Activated CD4-positive, CD25-positive, alpha-beta regulatory T cell treated with anti-CD3 and anti-CD28 coated beads, Interleukin-2, amount 50 U/mL, for 24 hours (primary cell): Measurements from ENCODE around the gene DEFB132.
A peak's percentile ranks its signal among the peaks of the same experiment; 100 is the strongest.
"Not testable (repeated sequence)": the region's sequence is repeated elsewhere in the genome, so short reads cannot be mapped to it uniquely, and the experiment has no call there.

ENCODE experiments used
- ATAC-seq, 2 donors: fragments of 150-1000 bp; cut with Tn5 transposase; one replicate each; pipeline ENCODE4 v1.10.0; 2021; ENCODE audit warnings: mild to moderate bottlenecking in 1 of 2, moderate library complexity in 1 of 2

DEFB132 gene, protein sequence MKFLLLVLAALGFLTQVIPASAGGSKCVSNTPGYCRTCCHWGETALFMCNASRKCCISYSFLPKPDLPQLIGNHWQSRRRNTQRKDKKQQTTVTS

DNA sequence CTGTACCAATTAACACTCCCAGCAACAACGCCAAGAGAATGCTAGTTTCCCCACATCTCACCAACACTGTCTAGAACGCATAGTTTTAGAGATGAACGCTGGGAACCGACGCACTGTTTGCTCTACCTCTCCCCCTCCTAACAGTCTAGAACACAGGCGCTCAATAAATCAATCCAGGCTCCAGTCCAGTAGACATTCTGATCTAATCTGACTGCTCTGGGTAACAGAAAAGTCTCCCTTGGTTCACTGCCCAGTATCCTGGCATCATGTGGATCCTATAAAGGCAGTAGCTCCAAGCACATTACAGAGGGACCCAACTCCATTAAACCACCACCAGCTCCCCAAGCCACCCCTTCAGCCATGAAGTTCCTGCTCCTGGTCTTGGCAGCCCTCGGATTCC lies at the start of gene DEFB132:
DEFB132 (plus strand) TSS at position 306 of the 400 bp plus-strand sequence; CDS start at position 361, 55 bp downstream.
- no peak for ATAC-seq

DNA sequence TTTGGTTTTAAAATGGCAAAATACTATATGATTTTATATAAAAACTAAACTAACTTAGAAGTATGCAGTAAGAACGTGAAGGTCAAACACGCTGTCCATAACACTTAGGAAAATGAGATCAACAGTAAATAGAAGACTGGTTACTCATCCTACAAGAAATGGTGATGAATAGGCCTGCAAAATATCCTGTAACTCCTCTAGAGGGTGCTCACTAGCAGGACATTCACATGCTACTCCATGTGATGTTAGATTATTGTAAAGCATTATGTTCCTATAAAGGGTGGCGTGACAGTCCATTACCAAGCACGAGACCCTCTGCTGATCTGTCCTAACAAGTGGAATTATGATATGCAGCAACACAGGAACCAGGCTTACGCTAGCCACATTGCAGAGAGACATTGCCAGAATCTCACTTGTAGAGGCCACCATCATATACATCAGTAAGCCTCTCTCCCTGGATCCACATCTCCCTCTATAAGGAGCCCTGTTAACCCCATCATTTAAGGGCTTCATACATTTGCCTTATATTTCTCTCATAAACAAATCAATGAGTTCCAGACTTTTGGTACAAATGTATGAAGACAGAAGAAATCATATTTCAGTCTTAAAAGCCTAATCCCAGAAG lies 48.5 kb upstream of the DEFB132 start:
- ATAC-seq = peak; percentile 60 to 78

DNA sequence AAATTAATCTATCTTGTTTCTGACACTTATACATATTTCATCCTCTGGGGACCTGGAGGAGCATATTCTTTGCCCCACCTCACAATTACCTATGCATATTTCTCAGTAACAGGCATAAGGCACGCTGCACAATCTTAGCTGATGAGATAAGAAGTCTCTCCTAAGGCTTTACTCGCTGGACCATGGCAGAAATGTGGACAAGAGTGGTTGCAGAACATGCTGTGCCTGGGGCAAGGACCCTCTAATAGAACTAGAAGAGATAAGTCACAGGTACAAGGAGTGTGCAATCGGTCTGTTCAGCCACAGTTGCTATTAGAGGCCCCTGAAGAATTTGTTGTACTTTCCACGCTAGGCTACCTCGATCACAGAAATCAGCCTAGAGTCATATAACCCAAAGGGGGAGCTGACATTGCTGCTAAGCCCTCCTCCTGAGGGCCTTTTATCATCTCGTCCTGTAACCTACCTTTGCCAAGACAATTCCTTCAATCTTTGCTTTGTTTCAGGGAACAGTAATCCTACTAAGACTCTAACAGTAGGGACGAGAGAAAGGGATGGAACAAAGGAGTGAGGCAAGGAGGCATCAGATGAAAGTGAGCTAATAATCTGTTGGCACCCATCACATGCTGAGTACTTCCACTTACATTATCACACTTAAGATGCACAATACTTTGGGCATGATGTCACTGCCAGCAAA lies 46.6 kb upstream of the DEFB132 start:
- no peak for ATAC-seq

DNA sequence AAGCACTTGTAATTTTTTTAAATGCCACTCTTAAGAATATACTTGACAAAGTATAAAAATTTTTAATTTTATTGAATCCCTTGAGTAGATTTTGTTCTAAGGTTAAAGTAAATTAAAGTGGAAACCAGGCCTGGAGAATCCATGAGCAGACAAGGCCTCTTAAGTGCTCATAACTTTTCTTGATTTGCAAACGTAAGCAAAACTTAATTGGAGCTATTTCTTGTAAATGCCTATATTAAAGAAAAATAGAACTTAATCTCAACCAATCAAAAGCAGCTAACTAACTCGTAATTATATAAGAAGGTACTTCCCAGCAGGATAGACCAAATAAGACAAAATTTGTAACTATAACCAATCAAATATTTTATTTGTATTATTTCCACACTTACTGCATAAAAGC lies 43.1 kb upstream of the DEFB132 start:
- ATAC-seq = no peak

DNA sequence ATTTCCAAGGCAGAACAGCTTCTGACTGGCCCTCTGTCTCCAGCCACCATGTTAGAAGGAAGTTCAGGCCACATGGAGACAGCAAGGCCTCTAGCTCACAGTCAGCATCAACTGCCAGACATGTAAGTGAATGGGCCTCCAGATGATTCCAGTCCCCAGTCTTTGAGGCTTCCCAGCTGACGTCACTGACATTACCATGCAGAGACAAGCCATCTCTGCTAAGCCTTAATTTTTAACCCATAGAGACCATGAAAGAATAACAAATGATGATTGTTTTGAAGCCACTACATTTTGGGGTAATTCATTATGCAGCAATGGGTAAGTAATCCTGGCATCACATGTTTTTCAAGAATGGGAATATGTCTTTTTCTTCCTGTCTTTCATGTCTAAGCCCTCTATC lies 41.7 kb upstream of the DEFB132 start:
- ATAC-seq = no peak

DNA sequence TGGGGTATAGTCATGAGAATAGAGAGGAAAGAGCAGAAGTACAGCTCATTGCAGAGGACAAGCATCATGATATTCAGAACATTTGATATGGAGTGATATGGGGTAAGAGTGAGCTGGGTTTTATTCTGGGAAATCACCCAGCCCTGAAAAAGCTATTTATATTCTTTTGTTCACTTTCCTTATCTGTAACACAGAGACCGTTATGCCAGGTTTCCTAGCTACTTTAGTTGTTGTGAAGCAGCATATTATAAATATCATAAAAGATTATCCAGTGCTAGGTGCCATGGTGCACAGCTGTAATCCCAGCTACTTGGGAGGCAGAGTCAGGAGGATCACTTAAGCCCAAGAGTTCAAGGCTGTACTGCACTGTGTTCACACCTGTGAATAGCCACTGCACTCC lies 40.3 kb upstream of the DEFB132 start:
- ATAC-seq = no peak

DNA sequence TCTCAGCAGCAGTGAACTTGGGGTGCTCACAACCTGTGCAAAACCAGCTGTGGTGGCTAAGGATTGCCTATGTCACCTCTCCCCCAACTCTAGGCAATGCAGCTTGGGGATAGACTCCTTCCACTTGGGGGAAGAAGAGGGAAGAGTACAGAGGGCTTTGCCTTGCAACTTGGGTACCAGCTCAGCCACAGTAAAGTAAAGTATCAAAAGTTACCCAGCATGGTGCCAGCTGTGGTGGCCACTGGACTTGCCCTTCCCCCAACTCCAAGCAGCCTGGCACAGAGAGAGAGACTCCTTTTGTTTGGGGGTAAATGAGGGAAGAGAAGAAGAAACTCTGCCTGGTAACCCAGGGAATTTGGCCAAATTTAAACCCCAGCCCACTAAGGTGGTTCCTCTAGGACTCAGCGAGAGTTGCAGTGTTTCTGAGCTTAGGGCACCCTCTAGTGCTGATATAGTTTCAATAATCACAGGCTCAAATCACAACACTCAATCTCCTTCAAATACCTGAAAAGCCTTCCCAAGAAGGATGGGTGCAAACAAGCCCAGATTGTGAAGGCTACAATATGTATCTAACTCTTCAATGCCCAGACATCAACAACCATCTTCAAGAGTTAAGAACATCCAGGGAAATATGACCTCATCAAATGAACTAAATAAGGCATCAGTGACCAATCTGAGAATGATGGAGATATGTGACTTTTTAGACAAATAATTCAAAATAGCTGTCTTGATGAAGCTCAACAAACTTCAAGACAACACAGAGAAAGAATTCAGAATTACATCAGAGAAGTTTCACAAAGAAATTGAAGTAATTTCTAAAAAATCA lies 38.0 kb upstream of the DEFB132 start:
- no peak for ATAC-seq

DNA sequence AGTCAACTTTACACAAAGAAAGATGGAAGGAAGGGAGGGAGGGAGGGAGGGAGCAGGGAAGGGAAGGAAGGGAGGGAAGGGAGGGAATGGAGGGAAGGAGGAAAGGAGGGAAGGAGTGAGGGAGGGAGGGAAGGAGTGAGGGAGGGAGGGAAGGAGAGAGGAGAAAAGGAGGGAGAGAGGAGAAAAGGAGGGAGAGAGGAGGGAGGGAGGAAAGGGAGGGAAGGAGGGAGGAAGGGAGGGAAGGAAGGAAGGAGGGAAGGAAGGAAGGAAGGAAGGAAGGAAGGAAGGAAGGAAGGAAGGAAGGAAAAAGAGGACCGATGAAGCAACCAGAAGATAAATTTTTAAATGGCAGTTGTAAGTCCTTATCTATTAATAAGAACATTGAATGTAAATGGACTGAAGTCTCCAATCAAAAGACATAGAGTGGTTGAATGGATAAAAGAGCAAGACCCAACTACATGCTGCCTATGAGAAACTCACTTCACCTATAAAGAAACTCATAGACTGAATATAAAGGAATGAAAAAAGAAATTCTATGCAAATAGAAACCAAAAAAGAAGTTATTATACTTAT lies 36.2 kb upstream of the DEFB132 start:
- no peak for ATAC-seq

DNA sequence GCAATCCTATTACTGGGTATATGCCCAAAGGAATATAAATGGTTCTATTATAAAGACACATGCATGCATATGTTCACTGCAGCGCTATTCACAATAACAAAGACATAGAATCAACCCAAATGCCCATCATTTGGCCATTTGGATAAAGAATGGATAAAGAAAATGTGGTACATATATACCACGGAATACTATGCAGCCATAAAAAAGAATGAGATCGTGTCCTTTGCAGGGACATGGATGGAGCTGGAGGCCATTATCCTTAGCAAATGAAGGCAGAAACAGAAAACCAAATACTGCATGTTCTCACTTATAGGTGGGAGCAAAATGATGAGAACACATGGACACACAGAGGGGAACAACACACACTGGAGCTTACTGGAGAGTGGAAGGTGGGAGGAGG lies 31.6 kb upstream of the DEFB132 start:
- not testable (repeated sequence) for ATAC-seq

DNA sequence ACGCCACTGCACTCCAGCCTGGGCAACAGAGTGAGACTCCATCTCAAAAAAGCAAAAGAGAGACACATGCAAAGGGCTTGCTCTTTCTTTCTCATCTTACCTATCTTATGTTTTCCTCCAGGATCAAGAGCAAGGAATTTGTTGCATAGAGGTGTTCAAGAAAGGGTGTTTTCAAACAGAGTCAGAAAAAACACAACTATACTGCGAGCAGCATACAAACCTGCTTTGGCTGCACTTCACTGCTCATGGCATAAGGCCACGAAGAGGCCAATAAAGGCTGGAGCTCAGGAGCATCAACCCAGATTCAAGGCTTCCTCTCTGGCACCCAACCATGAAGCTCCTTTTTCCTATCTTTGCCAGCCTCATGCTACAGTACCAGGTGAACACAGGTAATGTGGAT lies 30.6 kb upstream of the DEFB132 start, which contains the start of gene DEFB129:
DEFB129 (plus strand) TSS at position 301 of the 400 bp plus-strand sequence; CDS start at position 332, 31 bp downstream.
- ATAC-seq = no peak

DNA sequence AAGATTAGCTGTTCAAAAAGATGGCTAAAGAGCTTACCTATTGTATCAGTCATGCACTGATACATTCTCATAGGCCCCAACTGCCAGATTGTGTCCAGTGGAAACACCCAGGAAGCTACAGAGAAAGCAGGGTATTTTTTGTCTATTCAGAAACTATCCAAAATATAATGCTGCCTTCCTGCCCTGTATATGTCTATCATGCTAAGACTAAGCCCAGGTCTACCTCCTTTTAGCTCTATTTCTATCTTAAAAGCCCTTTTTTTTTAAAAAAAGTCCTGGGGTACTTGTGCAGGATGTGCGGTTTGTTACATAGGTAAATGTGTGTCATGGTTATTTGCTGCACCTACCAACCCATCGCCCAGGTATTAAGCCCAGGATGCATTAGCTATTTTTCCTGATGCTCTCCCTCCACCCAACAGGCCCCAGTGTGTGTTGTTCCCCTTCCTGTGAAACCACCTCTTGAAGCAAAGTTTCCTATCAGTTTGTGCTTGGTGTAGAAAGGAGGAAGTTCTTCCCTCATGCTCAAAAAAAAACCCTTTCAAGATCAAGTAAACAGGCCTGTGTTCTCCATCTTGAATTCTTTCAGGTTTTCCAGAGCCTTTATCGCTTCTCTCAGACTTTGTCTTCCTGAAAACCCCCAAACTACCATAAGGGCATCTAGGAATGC lies 30.0 kb upstream of the DEFB132 start:
- ATAC-seq = no peak

DNA sequence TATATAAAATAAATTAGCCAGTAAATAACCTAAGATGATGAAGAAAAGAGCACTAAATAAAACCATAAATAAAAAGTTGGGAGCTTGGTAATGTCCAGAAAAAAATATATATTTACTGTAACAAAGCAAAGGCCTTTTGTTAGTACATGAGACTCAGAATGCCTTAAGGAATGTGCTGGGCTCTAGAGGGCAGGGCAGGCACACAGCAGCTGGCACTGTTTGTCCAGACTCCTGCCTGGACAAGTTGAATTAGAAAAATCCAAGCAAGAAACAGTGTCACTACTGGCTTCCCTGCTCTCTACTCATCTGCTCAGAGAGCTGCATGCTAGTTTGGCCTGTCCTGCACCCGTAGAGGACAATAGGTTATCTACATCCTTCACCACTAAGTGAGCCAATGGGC lies 21.6 kb upstream of the DEFB132 start:
- ATAC-seq = no peak

DNA sequence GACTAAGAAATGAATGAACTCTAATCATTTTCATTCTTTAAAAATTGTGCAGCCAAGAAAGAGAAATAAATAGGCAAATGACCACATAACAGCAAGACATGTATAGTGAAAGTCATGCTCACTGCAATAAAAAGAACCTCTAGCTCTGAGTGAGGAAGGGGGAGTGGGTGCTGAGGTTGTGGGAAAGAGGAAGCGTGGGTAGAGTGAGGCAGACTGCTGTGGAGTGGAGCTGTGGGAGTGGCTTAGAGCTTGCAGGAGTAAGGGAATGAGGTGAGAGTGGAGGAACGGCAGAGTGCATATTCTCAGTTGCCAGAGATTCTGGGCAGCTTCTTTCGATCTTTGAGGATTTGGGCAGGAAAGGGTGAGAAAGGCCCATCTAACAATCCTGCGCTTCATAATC lies 20.0 kb upstream of the DEFB132 start:
- ATAC-seq = peak; percentile 63 to 64

DNA sequence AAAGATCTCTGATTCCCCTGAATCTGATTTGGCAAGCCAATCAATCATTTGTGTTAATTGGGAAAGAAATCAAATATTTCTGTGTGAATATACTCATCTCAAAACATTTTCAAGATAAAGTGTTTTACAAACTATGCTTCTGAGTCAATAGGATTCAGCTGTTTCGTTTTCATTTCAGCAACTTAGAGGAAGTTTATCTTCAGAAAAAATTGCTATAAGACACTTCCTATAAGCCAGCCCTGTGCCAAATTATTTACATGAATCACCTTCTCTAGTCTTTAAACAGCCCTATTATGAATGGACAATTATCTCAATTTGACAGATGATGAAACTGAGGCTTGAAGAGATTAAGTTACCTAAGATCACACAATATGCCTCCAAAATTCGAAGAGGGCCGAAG lies 19.6 kb upstream of the DEFB132 start:
- peak; percentile 88 to 90 for ATAC-seq

DNA sequence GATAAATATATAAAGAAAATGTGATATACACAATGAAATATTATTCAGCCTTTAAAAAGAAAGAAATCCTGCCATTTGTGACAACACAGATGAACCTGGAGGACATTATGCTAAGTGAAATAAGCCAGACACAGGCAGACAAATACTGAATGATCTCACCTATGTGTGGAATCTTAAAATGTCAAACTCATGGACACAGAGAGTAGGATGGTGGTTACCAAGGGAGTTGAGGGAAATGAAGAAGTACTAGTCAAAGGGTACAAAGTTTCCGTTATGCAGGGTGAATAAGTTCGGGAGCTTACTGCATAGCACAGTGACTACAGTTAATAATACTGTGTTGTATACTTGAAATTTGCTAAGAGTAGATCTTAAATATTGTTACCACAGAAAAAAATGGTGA lies 14.6 kb upstream of the DEFB132 start:
- ATAC-seq = no peak

DNA sequence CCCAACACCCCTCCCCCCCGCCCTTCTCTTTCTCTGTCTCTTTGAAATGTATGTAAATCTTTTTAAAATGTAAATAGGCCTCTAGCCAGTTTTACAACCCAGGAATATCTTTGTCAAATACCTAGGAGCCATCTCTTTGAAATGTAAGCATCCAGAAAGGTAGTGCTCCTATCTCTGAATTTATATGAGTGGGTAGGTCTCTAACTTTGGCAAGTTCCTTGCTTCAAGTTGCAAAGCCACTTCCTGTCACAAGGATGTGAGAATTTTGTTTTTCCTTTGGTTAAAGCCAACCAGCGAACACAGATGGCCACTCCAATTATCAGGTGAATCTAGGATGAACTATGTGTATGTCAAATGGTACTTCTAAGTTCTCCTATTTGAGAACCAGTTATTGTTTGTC lies 6.2 kb upstream of the DEFB132 start:
- no peak for ATAC-seq

DNA sequence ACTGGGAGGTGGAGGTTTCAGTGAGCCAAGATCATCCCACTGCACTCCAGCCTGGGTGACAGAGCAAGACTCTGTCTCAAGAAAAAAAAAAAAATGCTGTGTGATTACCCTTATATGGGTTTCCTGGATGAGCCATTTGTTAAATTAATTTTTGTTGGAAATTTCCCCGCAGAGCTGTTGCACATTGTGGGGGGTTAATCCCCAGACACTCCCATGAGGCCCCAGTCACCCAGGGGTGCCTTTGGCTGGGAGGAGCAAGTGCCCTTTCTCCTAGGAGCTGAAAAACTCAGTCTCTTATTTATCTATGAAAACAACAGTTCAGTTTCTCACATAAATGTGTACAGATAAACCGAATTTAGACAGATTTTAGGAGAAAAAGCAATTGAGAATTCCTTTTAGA lies 4.7 kb upstream of the DEFB132 start:
- ATAC-seq = no peak

DNA sequence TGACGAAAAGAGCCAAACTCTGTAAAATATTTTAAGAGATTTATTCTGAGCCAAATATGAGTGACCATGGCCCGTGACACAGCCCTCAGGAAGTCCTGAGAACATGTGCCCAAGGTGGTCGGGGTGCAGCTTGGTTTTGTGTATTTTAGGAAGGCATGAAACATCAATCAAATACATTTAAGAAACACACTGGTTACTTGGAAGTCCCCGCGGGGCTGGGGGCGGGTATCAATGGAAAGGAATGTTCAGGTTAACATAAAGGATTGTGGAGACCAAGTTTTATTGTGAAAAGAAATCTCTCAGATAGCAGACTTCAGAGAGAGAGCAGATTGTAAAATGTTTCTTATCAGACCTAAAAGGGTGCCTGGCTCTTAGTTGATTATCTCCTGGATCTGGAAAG lies 4.1 kb upstream of the DEFB132 start:
- not testable (repeated sequence) for ATAC-seq

DNA sequence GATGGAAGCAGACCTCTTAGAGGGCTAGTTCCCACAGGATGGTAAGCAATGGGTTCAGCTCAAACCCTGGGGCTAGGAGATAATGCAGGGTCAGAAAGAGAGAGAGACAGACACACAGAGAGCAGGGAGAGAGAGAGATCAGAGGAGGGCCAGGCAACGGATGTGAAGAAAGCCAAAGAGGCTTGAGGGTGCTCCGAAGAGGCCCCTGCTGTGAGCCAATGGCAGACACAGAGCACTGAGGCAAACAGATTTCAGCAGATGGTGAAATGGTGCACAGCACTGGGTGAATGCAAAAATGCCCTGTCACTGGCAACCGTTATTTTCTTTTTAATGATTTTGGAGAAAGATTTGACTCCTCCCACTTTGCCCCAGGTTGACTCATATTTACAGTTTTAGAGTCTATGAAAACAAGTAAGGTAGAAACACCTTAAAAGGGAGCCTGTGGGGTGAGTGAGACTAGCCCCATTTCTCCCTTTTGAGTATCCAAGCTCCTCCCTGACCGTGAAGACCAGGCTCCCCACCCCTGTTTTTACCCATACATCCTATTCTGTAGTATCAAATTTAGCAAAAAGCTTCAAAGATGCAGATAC lies 840 bp downstream of the DEFB132 start:
- ATAC-seq = peak; percentile 67 to 81

DNA sequence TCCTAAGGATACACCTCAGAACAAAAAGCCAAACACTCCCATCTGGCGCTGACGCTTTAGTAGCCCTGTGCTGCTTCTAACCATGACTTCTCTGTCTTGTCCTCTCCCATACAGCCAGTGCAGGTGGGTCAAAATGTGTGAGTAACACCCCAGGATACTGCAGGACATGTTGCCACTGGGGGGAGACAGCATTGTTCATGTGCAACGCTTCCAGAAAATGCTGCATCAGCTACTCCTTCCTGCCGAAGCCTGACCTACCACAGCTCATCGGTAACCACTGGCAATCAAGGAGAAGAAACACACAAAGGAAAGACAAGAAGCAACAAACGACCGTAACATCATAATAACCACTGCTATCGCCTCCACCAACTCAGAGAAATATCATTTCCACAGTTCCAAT lies 1.4 kb downstream of the DEFB132 start:
- ATAC-seq = no peak

DNA sequence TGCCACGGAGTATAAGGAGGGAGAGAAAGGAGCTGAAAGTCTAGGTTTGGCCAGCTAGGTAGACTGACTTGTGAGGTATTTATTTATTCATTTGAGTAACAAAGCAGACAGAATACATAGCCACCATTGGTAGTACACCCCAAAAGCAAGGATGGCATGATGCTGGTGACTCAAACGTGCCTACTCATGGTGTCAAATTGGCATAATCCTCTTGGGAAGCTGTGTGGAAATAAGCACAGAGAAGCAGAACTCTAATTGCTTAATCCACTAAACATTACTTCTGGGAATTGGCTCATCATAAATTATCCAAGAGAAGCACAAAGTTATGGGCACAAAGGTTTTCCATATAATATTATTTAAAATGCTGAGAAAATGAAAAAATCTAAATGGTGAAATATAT lies 2.5 kb downstream of the DEFB132 start:
- no peak for ATAC-seq

DNA sequence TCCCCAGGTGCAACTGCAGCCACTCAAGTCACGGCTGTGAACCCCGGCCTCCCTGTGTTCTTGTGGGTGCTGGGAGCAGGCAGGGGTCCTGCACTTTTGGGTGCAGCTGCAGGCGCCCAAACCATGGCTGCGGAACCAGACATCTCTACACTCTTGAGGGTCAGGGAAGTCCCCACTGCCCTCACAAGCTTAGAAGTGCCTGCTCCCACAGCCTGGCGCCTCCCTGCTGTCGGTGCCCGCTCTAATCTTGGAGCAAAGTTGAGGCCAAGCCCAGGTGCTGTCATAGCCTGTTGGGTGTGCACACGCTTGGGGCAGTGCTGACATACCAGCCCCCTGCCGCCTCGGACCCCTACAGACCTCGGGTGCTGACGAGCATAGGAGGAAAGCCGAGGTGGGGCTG lies 6.2 kb downstream of the DEFB132 start:
- ATAC-seq = no peak
